ENCODE measurements around the gene CYP2W1.

CYP2W1 gene

DNA sequence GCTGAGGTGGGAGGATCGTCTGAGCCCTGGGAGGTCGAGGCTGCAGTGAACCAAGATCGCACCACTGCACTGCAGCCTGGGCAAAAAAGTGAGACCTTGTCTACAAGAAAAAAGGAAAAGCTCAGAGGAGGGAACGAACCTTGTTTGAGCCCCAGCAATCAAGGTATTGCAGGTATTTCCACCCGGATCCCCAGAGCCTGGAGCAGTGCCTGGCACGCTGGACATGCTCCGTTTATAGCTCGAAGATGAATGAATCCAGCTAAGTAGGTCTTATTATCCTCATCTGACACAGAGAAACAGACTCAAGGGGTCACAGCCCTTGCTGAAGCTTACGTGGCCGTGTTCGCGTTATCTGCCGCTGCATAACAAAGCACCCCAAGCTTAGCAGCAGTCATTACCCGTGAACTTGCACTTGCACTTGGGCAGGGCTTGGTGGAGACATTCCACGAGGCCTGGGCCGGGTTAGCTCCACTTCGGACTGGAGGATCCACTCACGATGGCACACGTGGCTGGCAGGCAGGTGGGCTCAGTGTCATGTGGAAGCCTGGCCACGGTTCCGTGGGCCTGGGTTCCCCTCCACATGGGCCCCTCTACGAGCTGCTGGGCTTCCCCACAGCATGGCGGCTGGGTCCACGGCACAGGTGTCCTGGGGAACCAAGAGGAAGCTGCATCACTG lies 4.4 kb upstream of the CYP2W1 start:
- Mint-ChIP-seq H3K9me3 (no peaks in the 10 kb centered on the region), H3K36me3 (no peaks in the 10 kb centered on the region), H3K4me3 (no peak overlapping the region), H3K4me1 (peaks cover 6% of the 10 kb centered on the region), H3K27me3 (no peaks in the 10 kb centered on the region), H3K27ac (no peak overlapping the region)
- ATAC-seq (ENCODE audit: low read depth): no peak
- no peak for DNase-seq (ENCODE audit: low spot score in 2 of 2)

DNA sequence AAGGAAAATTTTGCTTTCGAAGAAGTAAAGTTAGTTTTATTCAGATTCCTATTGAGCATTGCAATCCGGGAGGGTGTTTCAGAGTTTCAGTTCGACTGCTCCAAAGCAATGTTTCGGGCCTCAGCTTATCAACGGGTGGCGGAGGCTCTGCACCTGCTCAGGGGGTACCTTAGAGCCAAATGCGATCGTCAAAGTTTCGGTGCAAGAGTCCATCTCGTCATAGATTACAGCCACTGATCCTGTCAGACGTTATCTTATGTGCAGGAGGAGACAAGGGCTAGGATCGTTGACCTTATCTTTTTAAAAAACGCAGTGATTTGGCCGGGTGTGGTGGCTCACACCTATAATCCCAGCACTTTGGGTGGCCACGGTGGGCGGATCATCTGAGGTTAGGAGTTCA lies 3.8 kb upstream of the CYP2W1 start:
- Mint-ChIP-seq H3K9me3 (no peaks in the 10 kb centered on the region), H3K27me3 (no peaks in the 10 kb centered on the region), H3K27ac (no peak overlapping the region), H3K4me1 (peaks cover 6% of the 10 kb centered on the region), H3K4me3 (no peak overlapping the region), H3K36me3 (no peaks in the 10 kb centered on the region)
- ATAC-seq (ENCODE audit: low read depth) (no peak), DNase-seq (ENCODE audit: low spot score in 2 of 2) (no peak)

DNA sequence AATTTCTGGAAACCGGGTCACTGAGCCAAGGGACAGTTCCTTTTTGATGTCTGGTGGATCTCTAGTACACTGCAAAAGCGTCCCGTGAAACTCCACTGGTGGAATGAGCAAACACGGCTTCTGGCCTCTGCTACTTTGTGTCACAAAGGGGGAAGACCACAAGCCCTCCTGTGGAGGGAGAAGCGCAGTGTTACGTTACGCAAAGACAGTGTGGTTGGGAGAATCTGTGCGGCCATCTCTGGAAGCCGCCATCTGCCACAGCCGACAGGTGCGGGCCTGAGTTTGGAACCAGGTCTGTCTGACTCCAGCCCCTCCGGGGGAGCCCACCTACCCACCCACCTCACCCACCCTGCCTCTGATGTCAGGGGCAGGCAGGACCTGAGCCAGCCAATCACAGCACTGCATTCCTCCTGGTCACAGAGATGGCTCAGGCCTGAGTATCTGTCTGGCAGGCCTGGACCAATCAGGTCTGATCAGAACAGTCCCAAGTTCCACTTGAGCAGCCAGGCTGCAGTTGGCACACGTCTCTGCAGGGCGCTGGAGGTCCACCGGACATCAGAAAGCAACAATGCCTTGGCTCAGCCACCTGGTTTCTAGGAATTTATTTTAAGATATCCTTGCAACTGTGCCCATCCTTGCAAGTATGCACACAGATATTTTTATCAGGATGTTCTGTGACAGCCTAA lies 3.0 kb upstream of the CYP2W1 start:
- Mint-ChIP-seq H3K27me3 (peaks cover 2% of the 10 kb centered on the region), H3K36me3 (no peaks in the 10 kb centered on the region), H3K9me3 (no peaks in the 10 kb centered on the region), H3K4me3 (no peak overlapping the region), H3K4me1 (peaks cover 3% of the 10 kb centered on the region), H3K27ac (no peak overlapping the region)
- DNase-seq (ENCODE audit: low spot score in 2 of 2) (no peak), ATAC-seq (ENCODE audit: low read depth) (no peak)

DNA sequence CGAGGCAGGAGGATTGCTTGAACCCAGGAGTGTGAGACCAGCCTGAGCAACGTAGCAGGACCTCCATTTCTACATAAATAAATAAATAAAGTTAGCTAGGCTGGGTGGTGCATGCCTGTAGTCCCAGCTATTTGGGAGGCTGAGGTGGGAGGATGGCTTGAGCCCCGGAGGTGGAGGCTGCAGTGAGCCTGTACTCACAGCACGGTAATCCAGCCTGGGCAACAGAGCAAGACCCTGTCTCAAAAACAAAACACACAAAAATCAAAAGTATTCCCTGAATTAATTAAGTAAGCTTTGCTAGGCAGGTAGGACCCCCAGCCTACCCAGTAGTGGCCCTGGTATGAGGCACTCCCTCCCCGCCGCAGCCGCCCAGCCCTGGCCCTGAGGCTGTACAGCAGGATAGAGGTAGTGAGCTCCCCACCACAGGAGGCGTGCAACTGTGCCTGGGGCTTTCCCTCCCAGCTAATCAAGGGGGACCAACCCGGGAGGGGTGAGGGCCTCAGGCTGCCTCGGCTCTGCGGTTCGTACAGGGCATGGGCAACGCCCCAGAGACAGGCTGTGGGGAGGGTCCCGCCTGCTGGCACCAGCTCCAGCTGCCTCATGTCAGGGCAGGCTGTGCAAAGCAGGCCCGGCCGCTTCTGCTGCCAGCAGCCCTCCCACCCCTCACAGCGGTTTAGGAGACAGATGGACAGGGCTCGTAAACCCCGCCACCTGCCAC lies 1.0 kb upstream of the CYP2W1 start:
- H3K27me3 Mint-ChIP-seq: peaks cover 10% of the 10 kb centered on the region
- no peak for ATAC-seq (ENCODE audit: low read depth)
- H3K4me3 Mint-ChIP-seq: no peak overlapping the region
- no peaks in the 10 kb centered on the region for H3K9me3 Mint-ChIP-seq
- no peak overlapping the region for H3K27ac Mint-ChIP-seq
- DNase-seq (ENCODE audit: low spot score in 2 of 2): no peak
- peaks cover 3% of the 10 kb centered on the region for H3K4me1 Mint-ChIP-seq
- H3K36me3 Mint-ChIP-seq: no peaks in the 10 kb centered on the region

DNA sequence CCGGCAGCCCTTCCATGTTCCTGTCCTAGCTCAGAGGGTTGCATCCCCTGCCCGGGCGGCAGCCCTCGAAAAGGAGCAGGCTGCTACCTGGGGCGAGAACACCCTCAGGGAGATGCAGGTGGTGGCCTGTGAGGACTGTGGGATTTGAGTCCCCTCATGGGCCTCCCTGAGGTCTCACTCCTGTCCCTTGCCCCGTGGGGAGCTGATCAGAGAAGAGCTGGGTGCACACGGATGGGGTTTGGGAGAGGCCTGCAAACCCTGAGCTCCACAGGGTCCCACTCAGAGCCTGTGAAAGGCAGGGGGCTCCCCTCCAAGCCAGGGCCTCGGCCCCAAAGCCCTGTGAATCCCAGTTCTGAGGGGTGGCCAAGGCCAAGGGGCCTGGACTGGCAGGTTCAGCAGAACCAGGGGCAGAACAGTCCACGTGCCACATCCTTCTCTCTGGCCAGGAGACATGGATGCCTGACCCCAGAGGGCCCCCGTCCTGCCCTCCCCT lies 424 bp upstream of the CYP2W1 start:
- H3K9me3 Mint-ChIP-seq: no peaks in the 10 kb centered on the region
- no peak overlapping the region for H3K27ac Mint-ChIP-seq
- DNase-seq (ENCODE audit: low spot score in 2 of 2) (no peak), ATAC-seq (ENCODE audit: low read depth) (no peak)
- peaks cover 10% of the 10 kb centered on the region for H3K27me3 Mint-ChIP-seq
- H3K4me1 Mint-ChIP-seq: peaks cover 3% of the 10 kb centered on the region
- no peak overlapping the region for H3K4me3 Mint-ChIP-seq
- no peaks in the 10 kb centered on the region for H3K36me3 Mint-ChIP-seq

DNA sequence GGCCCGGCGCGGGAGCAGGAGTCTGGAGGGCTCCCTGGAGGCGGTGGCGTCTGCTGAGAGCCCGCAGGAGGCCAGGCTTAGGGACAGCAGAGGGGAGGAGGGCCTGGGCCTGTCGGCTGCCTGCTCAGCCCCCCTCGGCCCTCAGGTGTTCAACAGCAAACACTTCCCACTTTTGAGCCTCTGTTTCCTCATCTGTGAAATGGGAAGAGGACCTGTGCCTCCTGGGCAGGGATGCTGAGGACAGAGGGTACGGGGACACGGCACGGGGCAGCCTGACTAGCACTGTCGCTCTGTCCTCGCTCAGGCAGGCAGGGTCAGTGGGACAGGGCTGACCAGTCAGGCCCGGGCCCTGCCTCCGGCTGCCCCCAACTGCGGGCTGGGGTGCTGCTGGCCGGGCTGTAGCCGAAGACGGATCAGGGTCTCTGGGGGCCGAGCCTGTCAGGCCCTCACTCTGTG lies 663 bp downstream of the CYP2W1 start:
- peaks cover 3% of the 10 kb centered on the region for H3K4me1 Mint-ChIP-seq
- H3K27me3 Mint-ChIP-seq: peaks cover 10% of the 10 kb centered on the region
- H3K9me3 Mint-ChIP-seq: no peaks in the 10 kb centered on the region
- DNase-seq (ENCODE audit: low spot score in 2 of 2) (no peak), ATAC-seq (ENCODE audit: low read depth) (no peak)
- H3K4me3 Mint-ChIP-seq: no peak overlapping the region
- H3K27ac Mint-ChIP-seq: no peak overlapping the region
- H3K36me3 Mint-ChIP-seq: no peaks in the 10 kb centered on the region

DNA sequence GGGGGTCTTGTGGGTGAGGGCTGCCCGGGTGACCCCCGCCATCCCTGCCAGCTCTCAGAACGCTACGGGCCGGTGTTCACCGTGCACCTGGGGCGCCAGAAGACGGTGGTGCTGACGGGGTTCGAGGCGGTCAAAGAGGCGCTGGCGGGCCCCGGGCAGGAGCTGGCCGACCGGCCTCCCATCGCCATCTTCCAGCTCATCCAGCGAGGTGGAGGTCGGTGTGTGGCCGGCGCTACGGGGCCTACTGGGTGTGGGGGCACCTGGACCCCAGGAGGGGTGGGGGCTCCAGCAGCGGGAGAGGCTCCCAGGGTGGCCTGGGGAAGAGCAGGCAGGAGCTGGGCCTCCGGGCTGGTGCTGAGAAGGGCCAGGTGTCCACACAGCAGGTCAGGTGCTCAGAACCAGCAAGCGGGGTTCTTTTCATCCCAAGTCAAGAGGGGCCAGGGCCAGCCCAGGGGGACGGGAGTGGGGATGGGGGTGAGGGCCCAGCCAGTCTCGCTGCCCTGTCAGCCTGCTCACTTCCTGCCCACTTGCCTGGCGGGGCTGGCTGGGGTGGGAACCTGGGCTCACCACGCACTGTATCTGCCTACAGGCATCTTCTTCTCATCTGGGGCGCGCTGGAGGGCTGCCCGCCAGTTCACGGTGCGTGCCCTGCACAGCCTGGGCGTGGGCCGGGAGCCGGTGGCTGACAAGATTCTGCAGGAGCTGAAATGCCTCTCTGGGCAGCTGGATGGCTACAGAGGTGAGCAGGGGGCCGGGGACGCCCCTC lies 1.6 kb downstream of the CYP2W1 start:
- no peak for ATAC-seq (ENCODE audit: low read depth)
- Mint-ChIP-seq H3K9me3 (no peaks in the 10 kb centered on the region), H3K4me3 (no peak overlapping the region)

DNA sequence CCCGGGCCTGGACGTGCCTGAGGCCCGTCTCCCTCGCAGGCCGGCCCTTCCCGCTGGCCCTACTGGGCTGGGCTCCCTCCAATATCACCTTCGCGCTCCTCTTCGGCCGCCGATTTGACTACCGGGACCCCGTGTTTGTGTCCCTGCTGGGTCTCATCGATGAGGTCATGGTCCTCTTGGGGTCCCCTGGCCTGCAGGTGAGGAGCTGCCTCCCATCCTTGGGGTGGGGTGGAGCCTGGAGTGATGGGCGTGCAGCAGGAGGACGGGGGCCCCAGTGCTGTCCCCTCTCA lies 2.1 kb downstream of the CYP2W1 start:
- H3K36me3 Mint-ChIP-seq: no peaks in the 10 kb centered on the region
- no peak for ATAC-seq (ENCODE audit: low read depth)
- no peak overlapping the region for H3K4me3 Mint-ChIP-seq
- DNase-seq (ENCODE audit: low spot score in 2 of 2): no peak
- peaks cover 12% of the 10 kb centered on the region for H3K27me3 Mint-ChIP-seq
- H3K27ac Mint-ChIP-seq: no peak overlapping the region
- peaks cover 3% of the 10 kb centered on the region for H3K4me1 Mint-ChIP-seq
- no peaks in the 10 kb centered on the region for H3K9me3 Mint-ChIP-seq

More for the DNA sequence above, 1.6 kb downstream of the CYP2W1 start:
- Mint-ChIP-seq H3K4me1 (peaks cover 3% of the 10 kb centered on the region), H3K27ac (no peak overlapping the region), H3K27me3 (peaks cover 10% of the 10 kb centered on the region), H3K36me3 (no peaks in the 10 kb centered on the region)
- DNase-seq (ENCODE audit: low spot score in 2 of 2): no peak

DNA sequence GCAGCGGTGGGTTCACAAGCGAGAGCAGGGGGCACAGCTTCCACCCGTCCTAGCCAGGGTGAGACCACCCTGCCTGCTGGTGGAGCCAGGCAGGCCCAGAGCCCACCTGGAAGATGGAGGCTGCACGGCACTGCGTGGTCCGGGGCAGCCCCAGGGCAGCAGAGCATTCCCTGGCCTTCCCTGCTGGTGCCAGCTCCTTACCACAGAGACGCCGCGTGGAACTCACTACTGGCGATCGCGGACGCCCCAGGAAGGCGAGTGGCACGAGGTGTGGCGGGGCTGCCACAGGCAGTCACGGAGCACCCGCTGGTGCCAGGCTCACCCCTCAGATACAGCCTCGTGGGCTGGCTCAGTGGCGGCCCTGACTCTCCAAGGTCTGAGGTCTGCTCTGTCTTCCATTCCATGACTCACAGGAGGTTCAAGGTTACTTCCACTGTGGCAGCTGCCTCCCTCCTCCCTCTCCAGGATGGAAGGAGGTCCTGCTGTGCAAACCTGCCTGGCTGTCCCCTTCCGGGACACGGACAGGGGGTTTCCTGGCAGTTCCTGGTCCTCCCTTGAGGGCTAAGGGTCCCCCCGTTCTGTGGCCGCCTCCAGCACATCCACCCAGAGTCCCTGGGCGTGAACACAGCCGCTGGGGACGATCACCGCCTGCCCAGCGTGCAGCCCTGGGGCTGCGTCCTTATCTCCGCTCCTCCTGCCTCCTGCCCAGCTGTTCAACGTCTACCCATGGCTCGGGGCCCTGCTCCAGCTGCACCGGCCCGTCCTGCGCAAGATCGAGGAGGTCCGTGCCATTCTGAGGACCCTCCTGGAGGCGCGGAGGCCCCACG lies 3.1 kb downstream of the CYP2W1 start:
- peaks cover 12% of the 10 kb centered on the region for H3K27me3 Mint-ChIP-seq
- DNase-seq (ENCODE audit: low spot score in 2 of 2) (no peak), ATAC-seq (ENCODE audit: low read depth) (no peak)
- no peaks in the 10 kb centered on the region for H3K9me3 Mint-ChIP-seq
- H3K4me3 Mint-ChIP-seq: no peak overlapping the region
- H3K4me1 Mint-ChIP-seq: no peaks in the 10 kb centered on the region
- no peaks in the 10 kb centered on the region for H3K36me3 Mint-ChIP-seq
- H3K27ac Mint-ChIP-seq: no peak overlapping the region

DNA sequence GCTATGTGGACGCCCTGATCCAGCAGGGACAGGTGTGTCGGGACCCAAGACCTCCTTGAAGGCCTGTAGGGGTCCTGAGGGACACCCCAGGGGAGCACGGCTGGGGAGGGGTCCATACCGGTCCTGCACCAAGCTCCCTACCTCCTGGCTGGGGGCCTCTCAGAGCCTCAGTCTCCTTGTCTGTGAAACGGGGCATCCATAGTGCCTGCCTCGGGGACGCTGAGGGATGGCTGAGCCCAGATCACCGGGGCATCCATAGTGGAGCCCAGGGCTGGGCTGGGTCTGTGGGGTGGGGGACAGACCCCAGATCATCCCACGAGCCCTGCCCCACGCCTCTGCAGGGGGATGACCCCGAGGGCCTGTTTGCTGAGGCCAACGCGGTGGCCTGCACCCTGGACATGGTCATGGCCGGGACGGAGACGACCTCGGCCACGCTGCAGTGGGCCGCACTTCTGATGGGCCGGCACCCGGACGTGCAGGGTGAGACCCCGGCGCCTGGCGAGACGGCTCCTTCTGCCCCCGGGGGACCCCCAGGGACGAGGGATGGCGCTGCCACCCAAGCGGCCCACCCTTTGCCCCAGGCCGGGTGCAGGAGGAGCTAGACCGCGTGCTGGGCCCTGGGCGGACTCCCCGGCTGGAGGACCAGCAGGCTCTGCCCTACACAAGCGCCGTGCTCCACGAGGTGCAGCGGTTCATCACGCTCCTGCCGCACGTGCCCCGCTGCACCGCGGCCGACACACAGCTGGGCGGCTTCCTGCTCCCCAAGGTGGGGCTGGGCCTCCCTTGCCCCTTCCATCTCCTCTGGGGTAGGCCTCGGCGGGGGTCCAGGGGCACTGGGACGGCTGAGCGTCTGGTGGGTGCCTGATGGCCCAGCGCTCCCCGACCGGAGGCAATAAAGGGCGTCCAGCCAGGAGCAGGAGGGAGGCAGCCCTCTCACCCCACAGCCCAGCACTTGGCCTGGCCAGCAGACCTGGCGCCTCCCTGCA lies 4.1 kb downstream of the CYP2W1 start:
- ATAC-seq (ENCODE audit: low read depth): no peak
- Mint-ChIP-seq H3K27me3 (peaks cover 12% of the 10 kb centered on the region), H3K9me3 (no peaks in the 10 kb centered on the region), H3K36me3 (no peaks in the 10 kb centered on the region), H3K27ac (no peak overlapping the region), H3K4me3 (no peak overlapping the region), H3K4me1 (no peaks in the 10 kb centered on the region)
- no peak for DNase-seq (ENCODE audit: low spot score in 2 of 2)

DNA sequence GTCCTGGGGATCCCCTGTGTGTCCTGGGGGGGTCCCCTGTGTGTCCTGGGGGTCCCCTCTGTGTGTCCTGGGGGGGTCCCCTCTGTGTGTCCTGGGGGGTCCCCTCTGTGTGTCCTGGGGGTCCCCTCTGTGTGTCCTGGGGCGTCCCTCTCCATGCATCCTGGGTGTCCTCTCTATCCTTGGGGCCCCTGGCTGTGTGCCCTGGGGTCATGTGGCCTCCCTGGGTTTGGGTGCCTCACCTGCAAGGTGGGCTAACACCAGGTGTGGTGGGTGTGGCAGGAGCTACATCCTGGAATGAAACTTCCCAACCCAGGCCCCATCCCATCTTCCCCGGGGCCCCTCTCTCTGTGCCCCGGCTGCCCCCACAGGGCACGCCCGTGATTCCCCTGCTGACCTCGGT lies 4.9 kb downstream of the CYP2W1 start:
- DNase-seq (ENCODE audit: low spot score in 2 of 2) (no peak), ATAC-seq (ENCODE audit: low read depth) (no peak)
- peaks cover 12% of the 10 kb centered on the region for H3K27me3 Mint-ChIP-seq
- H3K27ac Mint-ChIP-seq: no peak overlapping the region
- peaks cover under 1% of the 10 kb centered on the region for H3K4me1 Mint-ChIP-seq
- no peaks in the 10 kb centered on the region for H3K36me3 Mint-ChIP-seq
- no peak overlapping the region for H3K4me3 Mint-ChIP-seq
- H3K9me3 Mint-ChIP-seq: no peaks in the 10 kb centered on the region

DNA sequence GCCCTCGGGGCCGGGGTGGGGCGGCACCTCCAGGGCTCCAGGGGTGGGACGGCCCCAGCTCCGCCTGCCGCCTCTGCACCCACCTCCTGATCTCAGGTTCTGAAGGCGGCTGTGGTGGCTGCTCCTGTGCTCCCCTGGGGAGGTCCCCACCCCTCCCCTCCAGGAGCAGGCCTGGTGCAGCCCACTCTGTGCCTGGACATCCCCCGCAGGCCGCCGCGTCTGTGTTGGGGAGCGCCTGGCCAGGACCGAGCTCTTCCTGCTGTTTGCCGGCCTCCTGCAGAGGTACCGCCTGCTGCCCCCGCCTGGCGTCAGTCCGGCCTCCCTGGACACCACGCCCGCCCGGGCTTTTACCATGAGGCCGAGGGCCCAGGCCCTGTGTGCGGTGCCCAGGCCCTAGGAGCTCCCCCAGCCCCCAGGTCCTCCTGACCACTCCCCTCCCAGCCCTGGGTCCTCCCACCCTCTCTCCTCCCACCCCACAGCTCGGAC lies 5.5 kb downstream of the CYP2W1 start:
- peaks cover 5% of the 10 kb centered on the region for H3K4me1 Mint-ChIP-seq
- H3K36me3 Mint-ChIP-seq: no peaks in the 10 kb centered on the region
- peaks cover 12% of the 10 kb centered on the region for H3K27me3 Mint-ChIP-seq
- ATAC-seq (ENCODE audit: low read depth): no peak
- DNase-seq (ENCODE audit: low spot score in 2 of 2): no peak
- no peak overlapping the region for H3K4me3 Mint-ChIP-seq
- H3K27ac Mint-ChIP-seq: no peak overlapping the region
- H3K9me3 Mint-ChIP-seq: no peaks in the 10 kb centered on the region
